HG03342 (cell line): ENCODE data around the gene CIDEA.
A peak's percentile ranks its signal among the peaks of the same experiment; 100 is the strongest.

Experiments
- ATAC-seq: cut with Tn5 transposase; IDR thresholded peaks from one replicate; pipeline ENCODE4 v1.9.1; 2021; ENCODE audit warnings: mild to moderate bottlenecking, moderate library complexity; ENCODE audit not compliant: unreplicated experiment

Gene CIDEA

GRCh38 chr18:12315911-12316310 is 61.8 kb downstream of the CIDEA start:
- ATAC-seq, result no peak

GRCh38 chr18:12317664-12318333 is 63.6 kb downstream of the CIDEA start:
- peak; percentile 38 for ATAC-seq

DNA sequence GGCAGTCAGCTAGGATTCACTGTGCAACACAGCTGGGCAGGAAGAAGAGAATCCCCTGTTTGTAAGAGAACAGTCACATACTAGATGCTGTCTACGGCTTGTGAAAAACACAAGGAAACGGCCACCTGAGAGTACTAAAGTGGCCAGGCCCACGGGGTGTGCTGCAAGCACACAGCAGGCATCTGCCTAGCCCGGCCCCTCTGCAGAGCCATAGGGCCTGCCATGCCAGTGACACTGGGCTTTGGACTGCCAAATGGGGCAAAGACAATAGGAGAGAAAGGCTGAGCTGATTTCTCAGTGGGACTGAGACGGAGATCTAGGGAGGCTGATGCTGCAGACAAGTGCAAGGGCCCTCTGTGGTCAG is 64.2 kb downstream of the CIDEA start:
- ATAC-seq, result peak; percentile 14

- no peak for ATAC-seq
Measured at GRCh38 chr18:12318857-12319256, 64.7 kb downstream of the CIDEA start.

GRCh38 chr18:12321333-12321732 is 67.2 kb downstream of the CIDEA start:
- ATAC-seq, result peak; percentile 64

GRCh38 chr18:12324991-12325725 is 71.0 kb downstream of the CIDEA start:
- no peak for ATAC-seq

DNA sequence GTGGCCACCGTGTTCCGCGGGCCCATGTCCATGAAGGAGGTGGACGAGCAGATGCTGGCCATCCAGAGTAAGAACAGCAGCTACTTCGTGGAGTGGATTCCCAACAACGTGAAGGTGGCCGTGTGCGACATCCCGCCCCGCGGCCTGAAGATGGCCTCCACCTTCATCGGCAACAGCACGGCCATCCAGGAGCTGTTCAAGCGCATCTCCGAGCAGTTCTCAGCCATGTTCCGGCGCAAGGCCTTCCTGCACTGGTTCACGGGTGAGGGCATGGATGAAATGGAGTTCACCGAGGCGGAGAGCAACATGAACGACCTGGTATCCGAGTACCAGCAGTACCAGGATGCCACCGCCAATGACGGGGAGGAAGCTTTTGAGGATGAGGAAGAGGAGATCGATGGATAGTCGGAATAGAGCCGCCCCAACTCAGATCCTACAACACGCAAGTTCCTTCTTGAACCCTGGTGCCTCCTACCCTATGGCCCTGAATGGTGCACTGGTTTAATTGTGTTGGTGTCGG is 71.6 kb downstream of the CIDEA start:
- no peak for ATAC-seq

DNA sequence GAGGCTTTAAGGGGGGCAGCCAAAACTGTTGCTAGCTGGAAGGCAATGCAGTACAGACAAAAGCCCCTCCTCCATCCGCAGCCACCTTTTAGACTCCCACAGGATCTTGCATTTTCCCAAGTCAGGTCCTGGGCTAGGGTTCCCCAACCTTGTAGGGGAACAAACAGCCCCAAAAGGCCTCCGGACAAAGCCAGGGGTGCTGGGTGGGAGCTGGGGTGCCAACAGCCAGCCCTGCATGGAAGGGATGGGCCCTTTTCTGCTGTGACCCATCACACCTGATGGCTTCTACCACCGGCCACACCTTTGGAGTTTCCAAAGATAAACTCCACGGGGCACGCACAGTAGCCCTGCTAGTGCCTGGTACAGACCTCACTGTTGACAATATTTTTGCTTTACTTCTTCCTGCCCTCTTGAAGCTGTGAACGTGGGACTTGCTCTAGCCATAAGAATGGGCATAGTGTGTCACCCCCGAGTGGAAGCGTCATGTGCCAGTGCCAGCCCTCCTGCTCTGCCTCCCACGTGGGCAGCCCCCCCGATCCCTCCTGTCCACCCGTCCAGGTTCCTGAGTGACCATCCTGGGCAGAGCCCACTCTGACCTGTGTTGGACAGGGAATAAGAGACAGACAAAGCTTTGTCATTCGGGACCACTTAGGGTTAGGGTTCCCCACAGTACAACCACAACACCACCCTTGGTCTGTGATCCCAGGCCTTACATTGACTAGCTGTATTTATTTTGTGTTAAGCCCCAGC is 72.7 kb downstream of the CIDEA start:
- no peak for ATAC-seq
